CD4-positive, CD25-positive, alpha-beta regulatory T cell (primary cell): Measurements from ENCODE around the gene TSHZ3. TPM values are rescaled to one million over a fixed set of nuclear protein-coding genes. Genes with fewer than 3 reads are reported as not detected.

Source experiments
- ATAC-seq, 2 donors: fragments of 150-1000 bp; cut with Tn5 transposase; one replicate each; pipeline ENCODE4 v1.10.0; 2021; ENCODE audit warnings: low read depth in 2 of 2, moderate number of reproducible peaks in 2 of 2, moderate library complexity in 1 of 2
- DNase-seq, 3 donors: peaks; one replicate each; pipeline versions ENCODE4 v3.0.0 to v3.0.0-alpha.2; 2012 to 2022; ENCODE audit warnings: mixed read lengths in 1 of 3
- H3K27ac ChIP-seq: one replicate; pipeline ENCODE4 v1.7.0; 2013; ENCODE audit warnings: mild to moderate bottlenecking, low read length; ENCODE audit not compliant: insufficient read depth, poor library complexity, severe bottlenecking
- H3K27me3 ChIP-seq: one replicate; pipeline ENCODE4 v1.7.0; 2013; ENCODE audit warnings: low read length; ENCODE audit not compliant: control insufficient read depth, insufficient read depth
- H3K36me3 ChIP-seq: one replicate; pipeline ENCODE4 v1.7.0; 2013; ENCODE audit warnings: mild to moderate bottlenecking, low read length, moderate library complexity; ENCODE audit not compliant: control insufficient read depth, insufficient read depth
- H3K4me1 ChIP-seq: 2 replicates; pipeline ENCODE4 v1.7.0; 2013; ENCODE audit warnings: mild to moderate bottlenecking, low read length; ENCODE audit not compliant: insufficient read depth, control insufficient read depth, poor library complexity, severe bottlenecking
- H3K4me3 ChIP-seq: one replicate; pipeline ENCODE4 v1.7.0; 2013; ENCODE audit warnings: low read depth, mild to moderate bottlenecking, low read length, moderate library complexity
- H3K9me3 ChIP-seq, 2 experiments: 1 replicate in 1 of 2; 2 replicates in 1 of 2; pipeline ENCODE4 v1.7.0; 2013; ENCODE audit warnings: low read length in 2 of 2, mild to moderate bottlenecking in 1 of 2, moderate library complexity in 1 of 2; ENCODE audit not compliant: control insufficient read depth in 2 of 2
- H3K27ac Mint-ChIP-seq, 3 donors: one replicate each; pipeline ENCODE4 v1.8.0; 2020 to 2022; ENCODE audit warnings: mild to moderate bottlenecking in 3 of 3, mixed read lengths in 3 of 3, moderate library complexity in 2 of 3
- H3K27me3 Mint-ChIP-seq: one replicate; pipeline ENCODE4 v1.8.0; 2022; ENCODE audit warnings: mild to moderate bottlenecking, mixed read lengths
- H3K36me3 Mint-ChIP-seq: one replicate; pipeline ENCODE4 v1.8.0; 2020; ENCODE audit warnings: mixed read lengths
- H3K4me1 Mint-ChIP-seq, 4 donors: one replicate each; pipeline ENCODE4 v1.8.0; 2020 to 2022; ENCODE audit warnings: mixed read lengths in 4 of 4, mild to moderate bottlenecking in 1 of 4
- H3K4me3 Mint-ChIP-seq, 4 donors: one replicate each; pipeline ENCODE4 v1.8.0; 2020 to 2022; ENCODE audit warnings: mild to moderate bottlenecking in 4 of 4, mixed read lengths in 4 of 4, moderate library complexity in 3 of 4
- H3K9me3 Mint-ChIP-seq, 7 donors: one replicate each; pipeline ENCODE4 v1.8.0; 2020 to 2022; ENCODE audit warnings: mixed read lengths in 7 of 7, mild to moderate bottlenecking in 3 of 7, moderate library complexity in 2 of 7
- polyA plus RNA-seq, 4 donors: library from polyadenylated mRNA; unstranded; fragments of 300-500 nt; fragmentation: Illumina TruSeq; gene quantifications; one replicate each; pipeline ENCODE4 v1.2.3, GENCODE V29; 2021
- total RNA-seq: library from RNA; stranded (reverse); gene quantifications from one replicate; pipeline ENCODE4 v1.2.3, GENCODE V29; 2022

Gene TSHZ3
- total and polyA plus RNA-seq, 5 donors from 2014 or later = 0.24 to 2.5 (median 0.96) TPM

DNA sequence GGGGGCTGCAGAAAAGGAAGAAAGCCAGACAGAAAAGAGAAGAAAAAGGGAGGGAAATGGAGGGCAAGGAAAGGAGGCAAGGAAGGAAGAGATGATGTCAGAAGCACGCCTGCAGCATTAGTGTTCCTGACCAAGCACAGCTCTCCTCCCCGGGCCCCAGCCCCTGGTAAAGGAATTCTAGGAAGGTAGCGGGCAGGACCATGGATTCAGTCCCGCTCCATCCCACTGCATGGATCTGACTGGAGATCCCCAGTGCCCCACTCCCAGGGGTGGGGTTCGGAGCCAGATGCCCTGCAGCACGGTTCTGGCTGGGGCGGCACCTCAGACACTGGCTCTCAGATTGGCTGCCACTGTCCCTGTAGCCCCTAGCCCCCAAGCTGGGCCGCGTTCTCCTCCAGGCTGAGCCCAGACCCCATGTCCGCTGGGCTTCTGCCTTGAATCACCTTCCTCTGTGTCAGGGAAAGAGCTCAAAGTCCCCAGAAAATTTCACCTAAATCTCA, 59.8 kb downstream of the TSHZ3 start:
- peaks cover 0 to 5% (median 2%) of the 10 kb centered on the region in 4 donors for H3K4me1 Mint-ChIP-seq
- no peak overlapping the region for H3K27ac Mint-ChIP-seq
- Histone ChIP-seq H3K27ac (no peak overlapping the region), H3K4me1 (no peaks in the 10 kb centered on the region), H3K4me3 (no peak overlapping the region), H3K27me3 (no peaks in the 10 kb centered on the region), H3K36me3 (no peaks in the 10 kb centered on the region), H3K9me3 (no peaks in the 10 kb centered on the region)
- no peaks in the 10 kb centered on the region for H3K36me3 Mint-ChIP-seq
- peaks cover 0 to 4% (median 0%) of the 10 kb centered on the region in 7 donors for H3K9me3 Mint-ChIP-seq
- H3K4me3 Mint-ChIP-seq = no peak overlapping the region
- no peaks in the 10 kb centered on the region for H3K27me3 Mint-ChIP-seq
- DNase-seq (no peak), ATAC-seq (no peak)

DNA sequence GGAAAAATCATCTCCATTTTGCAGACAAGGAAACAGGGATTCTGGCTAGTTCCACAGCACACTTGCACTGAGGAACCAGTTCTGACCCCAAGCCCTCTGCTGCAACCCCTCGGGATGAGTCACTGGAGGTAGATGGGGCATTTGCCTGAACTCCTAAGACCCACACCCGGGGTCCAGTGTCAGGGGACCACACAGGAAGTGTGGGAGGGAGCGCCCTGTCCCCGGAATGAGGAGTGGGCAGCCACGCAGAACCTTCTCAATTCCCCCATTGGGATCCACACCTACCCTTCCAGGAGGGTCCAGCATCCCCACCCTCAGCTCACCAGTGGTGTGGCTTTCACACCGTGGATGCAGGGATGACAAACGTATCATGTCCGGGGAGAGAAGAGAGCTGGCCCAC, 62.7 kb downstream of the TSHZ3 start:
- no peak for ATAC-seq
- H3K4me1 ChIP-seq = no peaks in the 10 kb centered on the region
- no peaks in the 10 kb centered on the region for H3K36me3 Mint-ChIP-seq
- no peak for DNase-seq
- H3K4me3 ChIP-seq = no peak overlapping the region
- H3K27me3 ChIP-seq = no peaks in the 10 kb centered on the region
- peak overlapping the region in 1 of 3 donors; percentile 47 for H3K27ac Mint-ChIP-seq
- H3K36me3 ChIP-seq = no peaks in the 10 kb centered on the region
- no peak overlapping the region for H3K27ac ChIP-seq
- peaks cover 0 to 3% (median 0%) of the 10 kb centered on the region in 7 donors for H3K9me3 Mint-ChIP-seq
- no peak overlapping the region for H3K4me3 Mint-ChIP-seq
- H3K27me3 Mint-ChIP-seq = no peaks in the 10 kb centered on the region
- no peaks in the 10 kb centered on the region for H3K9me3 ChIP-seq
- peaks cover 0 to 5% (median 2%) of the 10 kb centered on the region in 4 donors for H3K4me1 Mint-ChIP-seq

DNA sequence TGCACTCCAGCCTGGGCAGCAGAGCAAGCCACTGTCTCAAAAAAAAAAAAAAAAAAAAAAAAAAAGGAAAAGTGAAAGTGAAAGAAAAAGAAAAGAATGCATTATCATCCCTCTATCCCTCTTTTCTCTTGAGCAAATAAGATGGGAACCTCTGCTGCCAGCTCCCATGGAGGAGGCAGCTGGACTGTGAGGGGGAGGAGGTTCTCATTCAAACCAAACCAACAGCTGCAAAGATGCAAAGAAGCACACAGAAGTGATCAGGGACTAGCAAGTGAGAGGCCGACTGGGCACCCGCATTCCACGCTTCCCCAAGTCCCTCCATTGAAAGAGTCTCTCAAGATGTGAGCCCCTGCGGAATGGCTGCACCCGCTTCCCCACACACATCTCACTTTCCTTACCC, 63.5 kb downstream of the TSHZ3 start:
- H3K27me3 ChIP-seq = no peaks in the 10 kb centered on the region
- H3K4me3 Mint-ChIP-seq = no peak overlapping the region
- H3K4me1 ChIP-seq = no peaks in the 10 kb centered on the region
- peak overlapping the region in 2 of 3 donors; percentile 20 to 47 for H3K27ac Mint-ChIP-seq
- H3K27me3 Mint-ChIP-seq = no peaks in the 10 kb centered on the region
- ATAC-seq (no peak), DNase-seq (no peak)
- H3K36me3 ChIP-seq = no peaks in the 10 kb centered on the region
- peaks cover 0 to 3% (median 0%) of the 10 kb centered on the region in 7 donors for H3K9me3 Mint-ChIP-seq
- no peaks in the 10 kb centered on the region for H3K9me3 ChIP-seq
- H3K4me3 ChIP-seq = no peak overlapping the region
- H3K4me1 Mint-ChIP-seq = peaks cover 0 to 5% (median 2%) of the 10 kb centered on the region in 4 donors
- H3K36me3 Mint-ChIP-seq = no peaks in the 10 kb centered on the region
- no peak overlapping the region for H3K27ac ChIP-seq

DNA sequence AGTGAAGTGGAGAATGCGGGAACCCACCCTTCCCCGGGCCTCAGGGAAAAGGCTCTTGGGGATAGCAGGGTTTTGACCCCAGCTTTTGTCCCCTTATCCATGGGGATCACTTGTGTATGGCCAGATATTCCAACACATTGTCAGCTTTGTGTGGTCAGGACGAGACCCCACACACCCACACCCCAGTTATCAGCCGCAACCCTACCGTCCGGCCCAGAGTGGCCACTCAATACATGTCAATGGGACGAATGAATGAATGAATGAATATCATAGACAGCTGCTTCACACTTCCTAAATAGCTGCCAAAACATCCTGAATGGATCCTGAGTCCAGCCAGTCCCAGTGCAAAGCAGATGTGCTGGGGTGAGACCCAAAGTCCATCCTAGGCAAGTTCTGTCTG, 64.6 kb downstream of the TSHZ3 start:
- no peak overlapping the region for H3K4me3 ChIP-seq
- Mint-ChIP-seq H3K9me3 (peaks cover 0 to 3% (median 0%) of the 10 kb centered on the region in 7 donors), H3K27me3 (no peaks in the 10 kb centered on the region), H3K4me3 (no peak overlapping the region), H3K4me1 (peaks cover 0 to 5% (median 1%) of the 10 kb centered on the region in 4 donors), H3K36me3 (no peaks in the 10 kb centered on the region), H3K27ac (no peak overlapping the region)
- no peak for DNase-seq
- no peak overlapping the region for H3K27ac ChIP-seq
- no peaks in the 10 kb centered on the region for H3K4me1 ChIP-seq
- no peaks in the 10 kb centered on the region for H3K9me3 ChIP-seq
- no peaks in the 10 kb centered on the region for H3K27me3 ChIP-seq
- ATAC-seq = no peak
- H3K36me3 ChIP-seq = no peaks in the 10 kb centered on the region

DNA sequence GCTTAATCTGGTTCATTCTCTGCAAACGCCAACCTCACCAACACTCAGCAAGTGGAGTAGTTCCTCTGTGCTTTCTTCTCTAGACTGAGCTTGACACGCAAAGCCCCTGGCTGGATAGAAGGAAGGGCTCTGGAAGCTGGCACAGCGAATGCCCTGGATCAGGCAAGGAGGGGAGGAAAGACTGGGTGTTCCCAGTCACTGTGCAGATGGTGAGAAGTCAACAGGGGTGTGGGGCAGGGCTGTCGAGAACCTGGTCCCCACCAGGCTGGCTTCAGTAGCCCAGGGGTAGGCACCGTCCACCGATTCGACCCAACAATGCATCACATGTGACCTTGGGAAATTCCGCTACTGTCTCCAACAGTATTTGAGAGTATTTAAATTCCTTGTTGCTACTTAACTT, 65.5 kb downstream of the TSHZ3 start:
- Histone ChIP-seq H3K4me3 (no peak overlapping the region), H3K9me3 (no peaks in the 10 kb centered on the region), H3K27me3 (no peaks in the 10 kb centered on the region), H3K36me3 (no peaks in the 10 kb centered on the region), H3K27ac (no peak overlapping the region), H3K4me1 (no peaks in the 10 kb centered on the region)
- H3K27me3 Mint-ChIP-seq = no peaks in the 10 kb centered on the region
- DNase-seq = no peak
- peaks cover 0 to 5% (median 1%) of the 10 kb centered on the region in 4 donors for H3K4me1 Mint-ChIP-seq
- H3K36me3 Mint-ChIP-seq = no peaks in the 10 kb centered on the region
- H3K27ac Mint-ChIP-seq = no peak overlapping the region
- H3K9me3 Mint-ChIP-seq = no peaks in the 10 kb centered on the region
- ATAC-seq = no peak
- no peak overlapping the region for H3K4me3 Mint-ChIP-seq

DNA sequence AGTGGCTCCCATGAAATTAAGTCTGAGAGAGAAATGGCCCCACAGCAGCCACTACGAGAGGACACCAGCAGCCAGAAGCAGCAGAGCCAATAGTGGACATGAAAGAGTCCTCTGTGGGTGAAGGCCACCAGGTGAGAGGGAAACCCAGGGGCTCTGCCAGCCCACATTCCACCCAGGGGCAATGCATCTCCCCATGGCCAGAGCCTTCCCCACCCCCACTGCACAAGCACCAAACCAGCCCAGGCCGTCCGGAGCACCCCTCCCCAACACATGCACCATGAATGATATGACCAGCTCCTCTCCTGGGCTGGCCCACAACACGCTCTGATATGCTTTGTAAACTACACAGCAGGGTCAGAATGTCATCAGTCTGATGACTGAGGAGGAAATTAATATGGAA, 66.9 kb downstream of the TSHZ3 start:
- no peak overlapping the region for H3K27ac ChIP-seq
- DNase-seq (no peak), ATAC-seq (no peak)
- H3K9me3 ChIP-seq = no peaks in the 10 kb centered on the region
- Mint-ChIP-seq H3K27me3 (no peaks in the 10 kb centered on the region), H3K27ac (no peak overlapping the region), H3K4me1 (peaks cover 0 to 5% (median 1%) of the 10 kb centered on the region in 4 donors), H3K36me3 (peaks cover 3% of the 10 kb centered on the region), H3K9me3 (no peaks in the 10 kb centered on the region), H3K4me3 (no peak overlapping the region)
- H3K4me3 ChIP-seq = no peak overlapping the region
- H3K4me1 ChIP-seq = no peaks in the 10 kb centered on the region
- no peaks in the 10 kb centered on the region for H3K27me3 ChIP-seq
- no peaks in the 10 kb centered on the region for H3K36me3 ChIP-seq

DNA sequence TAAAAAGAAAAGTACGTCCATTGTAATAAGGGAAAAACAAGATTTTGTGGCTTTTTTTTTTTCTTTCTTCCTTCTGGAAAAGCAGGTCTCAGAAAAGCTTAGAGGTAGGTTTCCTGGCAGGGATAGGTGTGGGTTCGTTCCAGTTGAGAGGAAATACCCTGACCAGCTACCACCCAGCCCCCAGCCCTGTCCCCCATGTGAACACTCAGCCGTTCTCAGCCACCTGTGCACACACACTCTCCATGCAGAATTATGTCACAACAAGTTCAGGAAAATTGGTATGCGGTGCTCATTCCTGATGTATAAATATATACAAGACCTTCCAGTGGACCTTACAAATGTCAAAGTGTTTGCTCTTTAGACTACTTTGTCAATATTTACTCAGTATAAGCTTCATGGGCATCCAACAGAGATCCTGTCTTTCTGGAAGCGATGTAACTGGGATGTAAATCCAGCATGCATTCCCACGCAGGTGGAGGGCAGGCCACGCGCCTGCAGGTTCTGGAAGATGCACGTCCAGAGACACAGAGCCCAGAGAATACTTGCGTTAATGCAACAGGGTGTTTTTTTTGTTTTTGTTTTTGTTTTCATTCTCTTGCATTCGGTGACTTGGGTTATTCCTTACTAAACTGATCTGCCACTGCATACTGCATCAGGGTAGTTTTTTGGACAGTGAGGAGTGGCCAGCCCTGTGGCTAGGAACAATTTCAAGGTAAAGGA, 68.8 kb downstream of the TSHZ3 start:
- H3K9me3 ChIP-seq = no peaks in the 10 kb centered on the region
- ATAC-seq (no peak), DNase-seq (no peak)
- Mint-ChIP-seq H3K4me1 (no peaks in the 10 kb centered on the region), H3K4me3 (no peak overlapping the region), H3K27ac (peak overlapping the region in 1 of 3 donors; percentile 25), H3K36me3 (peaks cover 3% of the 10 kb centered on the region), H3K27me3 (no peaks in the 10 kb centered on the region), H3K9me3 (no peaks in the 10 kb centered on the region)
- no peaks in the 10 kb centered on the region for H3K4me1 ChIP-seq
- no peaks in the 10 kb centered on the region for H3K27me3 ChIP-seq
- H3K27ac ChIP-seq = no peak overlapping the region
- no peaks in the 10 kb centered on the region for H3K36me3 ChIP-seq
- H3K4me3 ChIP-seq = no peak overlapping the region

DNA sequence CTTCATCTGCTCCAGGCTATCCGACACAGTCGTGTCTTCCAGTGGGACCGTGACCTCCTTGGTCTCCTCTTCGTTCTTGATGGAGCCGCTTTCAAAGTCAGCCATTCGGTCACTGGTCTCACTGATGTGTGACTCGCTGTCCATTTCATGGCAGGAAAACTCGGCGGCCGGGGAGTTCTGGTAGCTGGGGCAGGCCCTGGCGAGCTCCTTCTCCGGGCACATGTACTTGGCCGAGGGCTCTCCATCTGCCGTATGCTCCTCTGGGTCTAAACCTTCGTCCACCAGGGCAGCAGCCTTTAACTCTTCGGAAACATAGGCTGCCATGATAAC, 69.8 kb downstream of the TSHZ3 start:
- no peak for DNase-seq

More for the DNA sequence above, 69.8 kb downstream of the TSHZ3 start:
- H3K36me3 Mint-ChIP-seq = peaks cover 3% of the 10 kb centered on the region
- H3K4me3 ChIP-seq = no peak overlapping the region
- no peaks in the 10 kb centered on the region for H3K27me3 Mint-ChIP-seq
- H3K9me3 Mint-ChIP-seq = no peaks in the 10 kb centered on the region
- no peaks in the 10 kb centered on the region for H3K36me3 ChIP-seq
- no peak overlapping the region for H3K27ac Mint-ChIP-seq
- no peak overlapping the region for H3K4me3 Mint-ChIP-seq
- H3K27ac ChIP-seq = no peak overlapping the region
- H3K4me1 Mint-ChIP-seq = no peaks in the 10 kb centered on the region
- ATAC-seq = no peak
- H3K9me3 ChIP-seq = no peaks in the 10 kb centered on the region
- H3K27me3 ChIP-seq = no peaks in the 10 kb centered on the region
- no peaks in the 10 kb centered on the region for H3K4me1 ChIP-seq
